Neuronal stem cell (in vitro differentiated cells): Measurements from ENCODE around the gene RADIL.
"Not testable (repeated sequence)": the region's sequence is repeated elsewhere in the genome, so short reads cannot be mapped to it uniquely, and the experiment has no call there.

Experiments
- DNase-seq: peaks from one replicate; pipeline ENCODE4 v3.0.0-alpha.2; 2013; ENCODE audit warnings: low spot score
- H2AFZ ChIP-seq: one replicate; pipeline ENCODE4 v1.6.1; 2013; ENCODE audit warnings: mild to moderate bottlenecking, low read length, inconsistent platforms
- H2AK5ac ChIP-seq: 2 replicates; pipeline ENCODE4 v1.6.1; 2013; ENCODE audit warnings: low read depth, mild to moderate bottlenecking, inconsistent platforms, low read length, moderate library complexity, mixed read lengths
- H2BK120ac ChIP-seq: 2 replicates; pipeline ENCODE4 v1.6.1; 2013; ENCODE audit warnings: low read depth, mild to moderate bottlenecking, inconsistent platforms, low read length, moderate library complexity, mixed read lengths
- H2BK12ac ChIP-seq: one replicate; pipeline ENCODE4 v1.6.1; 2013; ENCODE audit warnings: low read length, inconsistent platforms
- H2BK15ac ChIP-seq: 2 replicates; pipeline ENCODE4 v1.6.1; 2013; ENCODE audit warnings: mild to moderate bottlenecking, low read length, inconsistent platforms, mixed read lengths
- H2BK5ac ChIP-seq: one replicate; pipeline ENCODE4 v1.6.1; 2013; ENCODE audit warnings: inconsistent platforms, mild to moderate bottlenecking, low read length, moderate library complexity
- H3K14ac ChIP-seq: one replicate; pipeline ENCODE4 v1.6.1; 2013; ENCODE audit warnings: low read length, inconsistent platforms
- H3K18ac ChIP-seq: 2 replicates; pipeline ENCODE4 v1.6.1; 2013; ENCODE audit warnings: low read length, inconsistent platforms
- H3K23ac ChIP-seq: 2 replicates; pipeline ENCODE4 v1.6.1; 2013; ENCODE audit warnings: low read depth, mild to moderate bottlenecking, mixed read lengths, low read length, inconsistent platforms; ENCODE audit not compliant: poor library complexity
- H3K27ac ChIP-seq: replicated peaks from 3 replicates; pipeline ENCODE4 v1.5.1; 2013; ENCODE audit warnings: low read length, inconsistent platforms
- H3K27me3 ChIP-seq, 3 experiments: 2 replicates each; pipeline ENCODE4 v1.6.1; 2013; ENCODE audit warnings: low read length in 3 of 3, mild to moderate bottlenecking in 2 of 3, inconsistent platforms in 1 of 3, low read depth in 1 of 3, mixed read lengths in 1 of 3, moderate library complexity in 1 of 3; ENCODE audit not compliant: control insufficient read depth in 3 of 3, insufficient read depth in 3 of 3
- H3K36me3 ChIP-seq, 2 donors: replicated peaks in 1 of 2; 2 replicates each; pipeline ENCODE4 v1.6.1; 2013; ENCODE audit warnings: low read length in 2 of 2; ENCODE audit not compliant: control insufficient read depth in 2 of 2, insufficient read depth in 2 of 2
- H3K4ac ChIP-seq: 2 replicates; pipeline ENCODE4 v1.6.1; 2013; ENCODE audit warnings: inconsistent platforms, mild to moderate bottlenecking, low read length, moderate library complexity
- H3K4me1 ChIP-seq, 2 donors: 1 replicate in 1 of 2; 2 replicates in 1 of 2; pipeline ENCODE4 v1.6.1; 2013; ENCODE audit warnings: low read length in 2 of 2, low read depth in 1 of 2; ENCODE audit not compliant: control insufficient read depth in 2 of 2, insufficient read depth in 1 of 2
- H3K4me2 ChIP-seq: one replicate; pipeline ENCODE4 v1.6.1; 2013; ENCODE audit warnings: mild to moderate bottlenecking, low read length, inconsistent platforms; ENCODE audit not compliant: insufficient read depth, poor library complexity, severe bottlenecking
- H3K4me3 ChIP-seq, 2 donors: 2 replicates each; pipeline ENCODE4 v1.5.1; 2013; ENCODE audit warnings: low read length in 2 of 2, mild to moderate bottlenecking in 2 of 2, inconsistent platforms in 1 of 2, moderate library complexity in 1 of 2
- H3K79me1 ChIP-seq: one replicate; pipeline ENCODE4 v1.6.1; 2013; ENCODE audit warnings: low read depth, mild to moderate bottlenecking, inconsistent platforms, low read length, moderate library complexity
- H3K9ac ChIP-seq: one replicate; pipeline ENCODE4 v1.6.1; 2013; ENCODE audit warnings: mild to moderate bottlenecking, low read depth, low read length, inconsistent platforms; ENCODE audit not compliant: poor library complexity
- H3K9me3 ChIP-seq, 2 donors: replicated peaks in 1 of 2; 2 replicates each; pipeline versions ENCODE3 to v1.6.1; 2013; ENCODE audit warnings: low read length in 2 of 2, mild to moderate bottlenecking in 2 of 2, inconsistent platforms in 1 of 2, low read depth in 1 of 2, mixed read lengths in 1 of 2, moderate library complexity in 1 of 2; ENCODE audit not compliant: control insufficient read depth in 2 of 2, insufficient read depth in 1 of 2
- H4K8ac ChIP-seq: one replicate; pipeline ENCODE4 v1.6.1; 2013; ENCODE audit warnings: low read depth, mild to moderate bottlenecking, inconsistent platforms, low read length, moderate library complexity
- H4K91ac ChIP-seq: one replicate; pipeline ENCODE4 v1.6.1; 2013; ENCODE audit warnings: low read length, low read depth, mild to moderate bottlenecking, inconsistent platforms; ENCODE audit not compliant: poor library complexity
- WGBS, 2 donors: extraction: QIAGEN DNeasy Blood & Tissue Kit; methylation state at CpG; one replicate each; pipeline ENCODE4 v1.1.7; 2013; ENCODE audit warnings: missing lambda C conversion rate in 2 of 2, mixed read lengths in 1 of 2; ENCODE audit not compliant: insufficient read length in 2 of 2, insufficient replicate concordance in 1 of 2; ENCODE audit errors: extremely low coverage in 2 of 2; 5-methylcytosine and 5-hydroxymethylcytosine counted together

The RADIL gene

DNA sequence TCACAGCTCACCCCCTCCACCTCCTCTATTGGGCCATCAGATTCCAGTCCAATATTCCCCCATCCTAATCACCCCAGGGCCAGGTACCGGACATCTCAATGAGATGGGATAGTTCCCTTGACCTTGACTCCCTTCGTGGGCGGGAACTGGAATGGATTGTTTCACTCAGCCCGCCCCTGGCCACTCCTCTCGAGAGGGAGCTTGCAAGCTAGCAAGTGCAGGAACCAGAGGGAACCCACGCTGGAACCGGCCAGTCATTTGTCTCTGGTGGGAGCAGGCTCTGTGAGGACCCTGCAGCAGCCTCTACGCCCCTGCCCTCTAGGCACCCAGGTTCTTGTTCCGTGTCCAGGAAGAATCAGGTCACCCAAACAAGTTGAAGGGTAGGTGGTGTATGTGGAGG is 11.0 kb upstream of the RADIL start:
- no peak overlapping the region for H4K91ac ChIP-seq
- no peak overlapping the region for H3K18ac ChIP-seq
- H2AK5ac ChIP-seq, result no peak overlapping the region
- no peak overlapping the region for H3K4me3 ChIP-seq
- no peak overlapping the region for H2BK12ac ChIP-seq
- no peak for DNase-seq
- no peak overlapping the region for H3K4ac ChIP-seq
- H3K14ac ChIP-seq, result no peak overlapping the region
- H3K4me2 ChIP-seq, result no peak overlapping the region
- H3K4me1 ChIP-seq, result no peaks in the 10 kb centered on the region
- H3K23ac ChIP-seq, result no peak overlapping the region
- no peak overlapping the region for H2BK15ac ChIP-seq
- H3K27me3 ChIP-seq, result no peaks in the 10 kb centered on the region
- no peak overlapping the region for H4K8ac ChIP-seq
- H2AFZ ChIP-seq, result no peak overlapping the region
- no peaks in the 10 kb centered on the region for H3K79me1 ChIP-seq
- H3K36me3 ChIP-seq, result no peaks in the 10 kb centered on the region
- no peak overlapping the region for H2BK5ac ChIP-seq
- no peak overlapping the region for H2BK120ac ChIP-seq
- H3K9ac ChIP-seq, result no peak overlapping the region
- no peaks in the 10 kb centered on the region for H3K9me3 ChIP-seq
- no CpG with 5 or more reads among the region's 9 CpGs for WGBS, 2 donors
- no peak overlapping the region for H3K27ac ChIP-seq

DNA sequence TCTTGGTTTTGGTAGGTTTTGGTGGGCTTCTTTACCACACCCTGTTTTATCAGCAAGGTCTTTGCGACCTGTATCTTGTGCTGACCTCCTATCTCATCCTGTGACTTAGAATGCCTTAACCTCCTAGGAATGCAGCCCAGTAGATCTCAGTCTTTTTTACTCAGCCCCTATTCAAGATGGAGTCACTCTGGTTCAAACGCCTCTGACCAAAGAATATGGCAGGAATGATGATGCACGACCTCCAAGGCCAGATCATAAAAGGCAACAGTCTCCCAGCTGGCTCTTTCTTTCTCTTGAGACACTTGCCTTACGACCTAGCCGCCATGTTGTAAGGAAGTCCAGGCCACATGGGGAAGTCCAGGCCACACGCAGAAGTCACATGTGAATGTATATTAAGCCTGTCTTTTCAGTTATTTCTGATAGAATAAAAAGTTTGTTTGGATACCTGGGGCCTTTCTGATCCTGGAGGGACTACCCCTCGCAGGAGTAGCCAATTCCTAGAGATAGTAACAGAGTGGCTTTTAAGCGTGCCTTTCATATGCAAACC is 10.5 kb upstream of the RADIL start:
- Histone ChIP-seq H3K4me3 (no peak overlapping the region), H2BK15ac (no peak overlapping the region), H3K36me3 (no peaks in the 10 kb centered on the region), H2AK5ac (no peak overlapping the region), H3K4ac (no peak overlapping the region), H3K4me1 (no peaks in the 10 kb centered on the region), H4K91ac (no peak overlapping the region), H3K4me2 (no peak overlapping the region), H3K9ac (no peak overlapping the region), H3K27me3 (no peaks in the 10 kb centered on the region), H2AFZ (no peak overlapping the region), H2BK5ac (no peak overlapping the region), H3K79me1 (no peaks in the 10 kb centered on the region), H2BK120ac (no peak overlapping the region), H2BK12ac (no peak overlapping the region), H3K27ac (no peak overlapping the region), H3K18ac (no peak overlapping the region), H4K8ac (no peak overlapping the region), H3K14ac (no peak overlapping the region), H3K9me3 (no peaks in the 10 kb centered on the region), H3K23ac (no peak overlapping the region)
- no peak for DNase-seq
- no CpG with 5 or more reads among the region's 8 CpGs for WGBS, 2 donors

DNA sequence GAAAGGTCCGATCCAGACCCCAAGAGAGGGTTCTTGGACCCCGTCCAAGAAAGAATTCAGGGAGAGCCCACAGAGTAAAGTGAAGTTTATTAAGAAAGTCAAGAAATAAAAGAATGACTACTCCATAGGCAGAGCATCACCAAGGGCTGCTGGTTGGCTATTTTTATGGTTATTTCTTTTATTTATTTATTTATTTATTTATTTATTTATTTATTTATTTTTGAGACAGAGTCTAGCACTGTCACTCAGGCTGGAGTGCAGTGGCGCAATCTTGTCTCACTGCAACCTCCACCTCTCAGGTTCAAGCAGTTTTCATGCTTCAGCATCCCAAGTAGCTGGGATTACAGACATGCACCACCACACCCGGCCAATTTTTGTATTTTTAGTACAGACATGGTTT is 9.7 kb upstream of the RADIL start:
- H3K79me1 ChIP-seq, H2BK15ac ChIP-seq, H3K4me1 ChIP-seq, H3K9ac ChIP-seq, H3K4me3 ChIP-seq, H3K4ac ChIP-seq, H4K8ac ChIP-seq, H3K18ac ChIP-seq, H2BK12ac ChIP-seq, H2BK5ac ChIP-seq, H2BK120ac ChIP-seq, DNase-seq, H3K27ac ChIP-seq, H2AFZ ChIP-seq, H3K9me3 ChIP-seq, H3K36me3 ChIP-seq, H2AK5ac ChIP-seq, H3K14ac ChIP-seq, H4K91ac ChIP-seq, H3K4me2 ChIP-seq, H3K23ac ChIP-seq, H3K27me3 ChIP-seq: not testable (repeated sequence)
- WGBS, 2 donors, result no CpG with 5 or more reads among the region's 4 CpGs

DNA sequence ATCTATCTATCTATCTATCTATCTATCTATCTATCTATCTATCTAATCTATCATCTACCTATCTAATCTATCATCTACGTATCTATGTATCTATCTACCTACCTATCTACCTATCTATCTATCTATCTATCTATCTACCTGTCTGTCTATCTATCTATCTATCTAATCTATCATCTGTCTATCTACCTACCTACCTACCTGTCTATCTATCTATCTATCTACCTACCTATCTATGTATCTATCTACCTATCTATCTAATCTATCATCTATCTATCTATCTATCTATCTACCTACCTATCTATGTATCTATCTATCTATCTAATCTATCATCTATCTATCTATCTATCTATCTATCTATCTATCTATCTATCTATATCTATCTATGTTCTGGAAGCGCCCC is 8.0 kb upstream of the RADIL start:
- H3K36me3 ChIP-seq, H2AK5ac ChIP-seq, H3K18ac ChIP-seq, H3K4ac ChIP-seq, H2BK5ac ChIP-seq, H2BK15ac ChIP-seq, H3K4me1 ChIP-seq, H3K27ac ChIP-seq, H2AFZ ChIP-seq, H3K27me3 ChIP-seq, H2BK12ac ChIP-seq, H3K4me3 ChIP-seq, H3K14ac ChIP-seq, H3K4me2 ChIP-seq, DNase-seq, H3K9ac ChIP-seq, H4K8ac ChIP-seq, H3K9me3 ChIP-seq, H3K23ac ChIP-seq, H4K91ac ChIP-seq, H3K79me1 ChIP-seq, H2BK120ac ChIP-seq: not testable (repeated sequence)
- 44 to 45% methylated on average over 1 of the region's 2 CpGs for WGBS, 2 donors
